HepG2 (cell line): Measurements from ENCODE around the gene PIP5K1C. TPM values are rescaled to one million over a fixed set of nuclear protein-coding genes. Genes with fewer than 3 reads are reported as not detected.
A peak's percentile ranks its signal among the peaks of the same experiment; 100 is the strongest.

Source experiments
- DNMT3B ChIP-seq: conservative IDR thresholded peaks from 2 replicates; pipeline ENCODE4 v1.6.1; 2016; ENCODE audit warnings: missing biosample characterization, control low read depth
- FOXK1 ChIP-seq: sonication (generic); formaldehyde crosslinking; IDR thresholded peaks from 2 replicates; pipeline ENCODE4 v1.4.0; 2020; ENCODE audit warnings: low read depth, missing genetic modification reagents, borderline replicate concordance
- ISL2 ChIP-seq: sonication (generic); formaldehyde crosslinking; IDR thresholded peaks from 2 replicates; pipeline ENCODE4 v1.5.0; 2020; ENCODE audit warnings: missing genetic modification reagents
- KDM6A ChIP-seq: IDR thresholded peaks from 2 replicates; pipeline ENCODE4 v1.6.1; 2016; ENCODE audit warnings: low read depth
- KLF12 ChIP-seq: sonication (generic); formaldehyde crosslinking; IDR thresholded peaks from 2 replicates; pipeline ENCODE4 v1.4.0; 2020; ENCODE audit warnings: missing genetic modification reagents, borderline replicate concordance
- NFKB2 ChIP-seq: sonication (generic); formaldehyde crosslinking; IDR thresholded peaks from 2 replicates; pipeline ENCODE4 v1.4.0; 2020; ENCODE audit warnings: missing genetic modification reagents, borderline replicate concordance
- SOX13 ChIP-seq, 3 experiments: fragments of 450-650 bp in 1 of 3; sonication (generic) in 1 of 3; formaldehyde crosslinking in 1 of 3; IDR thresholded peaks in 2 of 3; conservative IDR thresholded peaks in 1 of 3; 2 replicates each; pipeline versions ENCODE4 v1.5.0 to v1.6.1; 2016 to 2020; ENCODE audit warnings: antibody characterized with exemption in 1 of 3, mild to moderate bottlenecking in 1 of 3, missing compliant biosample characterization in 1 of 3, missing genetic modification reagents in 1 of 3, moderate library complexity in 1 of 3
- TCF7 ChIP-seq: sonication (generic); IDR thresholded peaks from 2 replicates; pipeline ENCODE4 v1.6.1; 2016; ENCODE audit warnings: antibody characterized with exemption, low read depth
- TCF7L2 ChIP-seq: IDR thresholded peaks from 2 replicates; pipeline ENCODE4 v1.6.1; 2011; ENCODE audit warnings: mild to moderate bottlenecking, low read depth, low read length, moderate library complexity
- WIZ ChIP-seq: sonication (generic); formaldehyde crosslinking; IDR thresholded peaks from 2 replicates; pipeline ENCODE4 v1.5.1; 2020; ENCODE audit warnings: mild to moderate bottlenecking, missing genetic modification reagents
- ZBTB3 ChIP-seq: sonication (generic); formaldehyde crosslinking; IDR thresholded peaks from 2 replicates; pipeline ENCODE4 v1.4.0; 2020; ENCODE audit warnings: low read depth, mild to moderate bottlenecking, moderate library complexity, missing genetic modification reagents, borderline replicate concordance
- ZNF235 ChIP-seq: sonication (generic); formaldehyde crosslinking; IDR thresholded peaks from 2 replicates; pipeline ENCODE4 v1.8.1; 2023; ENCODE audit warnings: mild to moderate bottlenecking, missing genetic modification reagents, borderline replicate concordance
- ZNF260 ChIP-seq: sonication (generic); formaldehyde crosslinking; IDR thresholded peaks from 2 replicates; pipeline ENCODE4 v1.4.0; 2020; ENCODE audit warnings: missing genetic modification reagents, low read depth, mild to moderate bottlenecking, borderline replicate concordance
- ZNF33B ChIP-seq: sonication (generic); formaldehyde crosslinking; IDR thresholded peaks from 2 replicates; pipeline ENCODE4 v1.5.1; 2020; ENCODE audit warnings: mild to moderate bottlenecking, missing genetic modification reagents
- ZNF484 ChIP-seq: sonication (generic); formaldehyde crosslinking; IDR thresholded peaks from 2 replicates; pipeline ENCODE4 v1.5.1; 2020; ENCODE audit warnings: mild to moderate bottlenecking, low read depth, missing genetic modification reagents, borderline replicate concordance
- ZNF652 ChIP-seq: IDR thresholded peaks from 2 replicates; pipeline ENCODE4 v1.6.1; 2016; ENCODE audit warnings: low read depth, borderline replicate concordance
- ZNF703 ChIP-seq: sonication (generic); formaldehyde crosslinking; IDR thresholded peaks from 2 replicates; pipeline ENCODE4 v1.5.1; 2020; ENCODE audit warnings: missing genetic modification reagents, mild to moderate bottlenecking, moderate library complexity, borderline replicate concordance
- ZNF75D ChIP-seq: sonication (generic); formaldehyde crosslinking; IDR thresholded peaks from 2 replicates; pipeline ENCODE4 v1.8.1; 2023; ENCODE audit warnings: missing genetic modification reagents, mild to moderate bottlenecking, borderline replicate concordance
- ZNF850 ChIP-seq: sonication (generic); formaldehyde crosslinking; conservative IDR thresholded peaks from 2 replicates; pipeline ENCODE4 v1.9.0; 2021; ENCODE audit warnings: mild to moderate bottlenecking, missing genetic modification reagents
- polyA plus RNA-seq, 8 experiments: library from polyadenylated mRNA; depleted of rRNA in 3 of 8; stranded (reverse) in 7 of 8; unstranded in 1 of 8; fragments of >200 nt; fragmentation: Illumina TruSeq in 4 of 8; extraction: Trizol in 4 of 8; gene quantifications; 2 replicates each; pipeline versions ENCODE4 v1.2.1 to v1.2.3, GENCODE V29; 2011 to 2016; ENCODE audit warnings: low read depth in 4 of 8, missing spikeins in 1 of 8, mixed read lengths in 1 of 8; ENCODE audit not compliant: insufficient read depth in 1 of 8
- total RNA-seq, 5 experiments: library from RNA; depleted of rRNA; stranded (reverse); fragments of >200 nt; fragmentation: Illumina TruSeq; extraction: Trizol; gene quantifications; 2 replicates each; pipeline ENCODE4 v1.2.3, GENCODE V29; 2016; ENCODE audit warnings: low read depth in 1 of 5
- TF ChIP-seq, protein P1 (sequence below): sonication (generic); formaldehyde crosslinking; IDR thresholded peaks from 2 replicates; pipeline ENCODE4 v1.5.1; 2020; ENCODE audit warnings: mild to moderate bottlenecking, missing genetic modification reagents, borderline replicate concordance
- TF ChIP-seq, protein P2 (sequence below): sonication (generic); formaldehyde crosslinking; IDR thresholded peaks from 2 replicates; pipeline ENCODE4 v1.4.0; 2020; ENCODE audit warnings: missing genetic modification reagents, borderline replicate concordance

PIP5K1C gene
- total and polyA plus RNA-seq, 2 of the 13 experiments (the other 11 are each of a cell fraction or from before 2014, with no cell fraction given), result 3.6 to 4.3 TPM

DNA sequence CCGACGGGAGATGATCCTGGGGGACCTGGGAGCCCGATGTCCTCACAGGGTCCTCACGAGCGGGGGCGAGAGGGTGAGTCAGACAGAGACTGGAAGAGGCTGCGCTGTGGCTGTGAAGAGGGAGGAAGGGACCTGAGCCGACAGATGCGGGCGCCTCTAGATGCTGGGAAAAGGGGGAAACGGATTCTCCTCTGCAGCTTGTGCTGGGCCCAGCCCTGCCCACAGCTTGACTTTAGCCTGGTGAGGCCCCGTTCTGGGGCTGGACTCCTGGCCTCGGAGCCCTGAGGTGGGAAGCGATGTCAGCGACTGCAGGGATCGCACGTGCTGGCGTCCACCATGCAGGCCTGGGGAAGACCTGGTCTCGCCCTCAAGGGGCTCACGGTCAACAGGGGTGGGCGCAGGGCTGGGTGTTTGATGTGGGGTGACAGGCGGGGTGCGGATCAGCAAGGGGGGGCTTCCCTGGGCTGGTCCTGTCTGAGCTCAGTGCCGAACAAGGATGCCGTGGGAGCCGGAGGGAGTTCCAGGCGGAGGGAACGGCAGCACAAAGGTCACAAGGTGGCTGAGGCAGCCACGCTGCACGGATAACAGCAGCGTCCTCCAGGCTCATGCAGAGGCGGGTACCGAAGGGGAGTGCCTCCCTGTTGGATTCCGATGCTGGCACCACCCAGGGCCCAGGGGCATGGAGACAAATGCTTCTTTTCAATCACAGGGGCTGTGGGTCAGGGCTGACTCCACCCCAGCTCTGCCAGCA, 31.8 kb downstream of the PIP5K1C start (continued):
- TF ChIP-seq, protein P1, sequence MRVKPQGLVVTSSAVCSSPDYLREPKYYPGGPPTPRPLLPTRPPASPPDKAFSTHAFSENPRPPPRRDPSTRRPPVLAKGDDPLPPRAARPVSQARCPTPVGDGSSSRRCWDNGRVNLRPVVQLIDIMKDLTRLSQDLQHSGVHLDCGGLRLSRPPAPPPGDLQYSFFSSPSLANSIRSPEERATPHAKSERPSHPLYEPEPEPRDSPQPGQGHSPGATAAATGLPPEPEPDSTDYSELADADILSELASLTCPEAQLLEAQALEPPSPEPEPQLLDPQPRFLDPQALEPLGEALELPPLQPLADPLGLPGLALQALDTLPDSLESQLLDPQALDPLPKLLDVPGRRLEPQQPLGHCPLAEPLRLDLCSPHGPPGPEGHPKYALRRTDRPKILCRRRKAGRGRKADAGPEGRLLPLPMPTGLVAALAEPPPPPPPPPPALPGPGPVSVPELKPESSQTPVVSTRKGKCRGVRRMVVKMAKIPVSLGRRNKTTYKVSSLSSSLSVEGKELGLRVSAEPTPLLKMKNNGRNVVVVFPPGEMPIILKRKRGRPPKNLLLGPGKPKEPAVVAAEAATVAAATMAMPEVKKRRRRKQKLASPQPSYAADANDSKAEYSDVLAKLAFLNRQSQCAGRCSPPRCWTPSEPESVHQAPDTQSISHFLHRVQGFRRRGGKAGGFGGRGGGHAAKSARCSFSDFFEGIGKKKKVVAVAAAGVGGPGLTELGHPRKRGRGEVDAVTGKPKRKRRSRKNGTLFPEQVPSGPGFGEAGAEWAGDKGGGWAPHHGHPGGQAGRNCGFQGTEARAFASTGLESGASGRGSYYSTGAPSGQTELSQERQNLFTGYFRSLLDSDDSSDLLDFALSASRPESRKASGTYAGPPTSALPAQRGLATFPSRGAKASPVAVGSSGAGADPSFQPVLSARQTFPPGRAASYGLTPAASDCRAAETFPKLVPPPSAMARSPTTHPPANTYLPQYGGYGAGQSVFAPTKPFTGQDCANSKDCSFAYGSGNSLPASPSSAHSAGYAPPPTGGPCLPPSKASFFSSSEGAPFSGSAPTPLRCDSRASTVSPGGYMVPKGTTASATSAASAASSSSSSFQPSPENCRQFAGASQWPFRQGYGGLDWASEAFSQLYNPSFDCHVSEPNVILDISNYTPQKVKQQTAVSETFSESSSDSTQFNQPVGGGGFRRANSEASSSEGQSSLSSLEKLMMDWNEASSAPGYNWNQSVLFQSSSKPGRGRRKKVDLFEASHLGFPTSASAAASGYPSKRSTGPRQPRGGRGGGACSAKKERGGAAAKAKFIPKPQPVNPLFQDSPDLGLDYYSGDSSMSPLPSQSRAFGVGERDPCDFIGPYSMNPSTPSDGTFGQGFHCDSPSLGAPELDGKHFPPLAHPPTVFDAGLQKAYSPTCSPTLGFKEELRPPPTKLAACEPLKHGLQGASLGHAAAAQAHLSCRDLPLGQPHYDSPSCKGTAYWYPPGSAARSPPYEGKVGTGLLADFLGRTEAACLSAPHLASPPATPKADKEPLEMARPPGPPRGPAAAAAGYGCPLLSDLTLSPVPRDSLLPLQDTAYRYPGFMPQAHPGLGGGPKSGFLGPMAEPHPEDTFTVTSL (CRISPR knock-in tag), result no peak
- TF ChIP-seq KLF12, result no peak
- no peak for TF ChIP-seq DNMT3B
- no peak for TF ChIP-seq ZNF652 (CRISPR knock-in tag)
- no peak for TF ChIP-seq ZNF850 (CRISPR knock-in tag)
- no peak for TF ChIP-seq TCF7L2
- no peak for TF ChIP-seq ZNF260 (CRISPR knock-in tag)
- 0 out of 2 replicates have a peak, but pooled peaks have one; percentile 35 for TF ChIP-seq WIZ (CRISPR knock-in tag)
- TF ChIP-seq ZNF703, result no peak
- TF ChIP-seq, protein P2, sequence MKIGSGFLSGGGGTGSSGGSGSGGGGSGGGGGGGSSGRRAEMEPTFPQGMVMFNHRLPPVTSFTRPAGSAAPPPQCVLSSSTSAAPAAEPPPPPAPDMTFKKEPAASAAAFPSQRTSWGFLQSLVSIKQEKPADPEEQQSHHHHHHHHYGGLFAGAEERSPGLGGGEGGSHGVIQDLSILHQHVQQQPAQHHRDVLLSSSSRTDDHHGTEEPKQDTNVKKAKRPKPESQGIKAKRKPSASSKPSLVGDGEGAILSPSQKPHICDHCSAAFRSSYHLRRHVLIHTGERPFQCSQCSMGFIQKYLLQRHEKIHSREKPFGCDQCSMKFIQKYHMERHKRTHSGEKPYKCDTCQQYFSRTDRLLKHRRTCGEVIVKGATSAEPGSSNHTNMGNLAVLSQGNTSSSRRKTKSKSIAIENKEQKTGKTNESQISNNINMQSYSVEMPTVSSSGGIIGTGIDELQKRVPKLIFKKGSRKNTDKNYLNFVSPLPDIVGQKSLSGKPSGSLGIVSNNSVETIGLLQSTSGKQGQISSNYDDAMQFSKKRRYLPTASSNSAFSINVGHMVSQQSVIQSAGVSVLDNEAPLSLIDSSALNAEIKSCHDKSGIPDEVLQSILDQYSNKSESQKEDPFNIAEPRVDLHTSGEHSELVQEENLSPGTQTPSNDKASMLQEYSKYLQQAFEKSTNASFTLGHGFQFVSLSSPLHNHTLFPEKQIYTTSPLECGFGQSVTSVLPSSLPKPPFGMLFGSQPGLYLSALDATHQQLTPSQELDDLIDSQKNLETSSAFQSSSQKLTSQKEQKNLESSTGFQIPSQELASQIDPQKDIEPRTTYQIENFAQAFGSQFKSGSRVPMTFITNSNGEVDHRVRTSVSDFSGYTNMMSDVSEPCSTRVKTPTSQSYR (CRISPR knock-in tag), result no peak
- TF ChIP-seq FOXK1 (CRISPR knock-in tag), result no peak
- no peak for TF ChIP-seq ZNF75D (CRISPR knock-in tag)
- TF ChIP-seq ZNF484 (CRISPR knock-in tag), result no peak
- no peak for TF ChIP-seq ISL2 (CRISPR knock-in tag)
- TF ChIP-seq SOX13 (IDR thresholded peaks at IDR 0.05), result no peak
- no peak for TF ChIP-seq SOX13 (CRISPR knock-in tag; conservative IDR thresholded peaks at IDR 0.05 in 1 of 2, IDR thresholded peaks at IDR 0.05 in 1 of 2)
- no peak for TF ChIP-seq ZBTB3 (CRISPR knock-in tag)
- 0 out of 2 replicates have a peak, but pooled peaks have one; percentile 47 for TF ChIP-seq ZNF235 (CRISPR knock-in tag)
- 0 out of 2 replicates have a peak, but pooled peaks have one; percentile 30 for TF ChIP-seq KDM6A (CRISPR knock-in tag)
- TF ChIP-seq NFKB2 (CRISPR knock-in tag), result no peak; the same call in 1 of the 2 replicates
- no peak for TF ChIP-seq ZNF33B (CRISPR knock-in tag)
- TF ChIP-seq TCF7, result no peak
